Measurements from ENCODE around the gene CDKL1.

Gene CDKL1

GRCh38 chr14:50350975-50351374, 45.7 kb downstream of the CDKL1 start:
- POLR2A ChIA-PET: interaction anchor here (1.6 kb wide), 1 partner anchor 46 kb away, joined by 3 read pairs; the partner anchor contains the start of gene CDKL1
- H3K27ac ChIP-seq (ENCODE audit: extremely low read depth, low read depth, low read length): no peak overlapping the region
- H3K36me3 ChIP-seq (ENCODE audit: control insufficient read depth in 2 of 2, insufficient read depth in 1 of 2, low read length in 2 of 2): no peaks in the 10 kb centered on the region
- no peak overlapping the region for H3K4me3 ChIP-seq (ENCODE audit: low read depth, low read length)
- H3K4me1 ChIP-seq (ENCODE audit: control insufficient read depth, insufficient read depth, low read length): peaks cover 2% of the 10 kb centered on the region
- CTCF ChIA-PET: interaction anchor here (0.6 to 0.7 kb wide), 2 partner anchors 26 to 1061 kb away, joined by 4 read pairs; no protein-coding TSS in a partner anchor
- TF ChIP-seq GLIS1 (tag by site-specific recombination; IDR thresholded peaks at IDR 0.05): 0 out of 2 replicates have a peak, but pooled peaks have one; percentile 8
- TF ChIP-seq ZNF394 (tag by site-specific recombination; IDR thresholded peaks at IDR 0.05; ENCODE audit: borderline replicate concordance): no peak
- 0 out of 2 replicates have a peak, but pooled peaks have one; percentile 5 for TF ChIP-seq EGR2 (tag by site-specific recombination; IDR thresholded peaks at IDR 0.05; ENCODE audit: low read depth)
- no peak for TF ChIP-seq FEZF1 (tag by site-specific recombination; IDR thresholded peaks at IDR 0.05)
- H3K9me3 ChIP-seq (ENCODE audit: control insufficient read depth, insufficient read depth, low read depth, low read length): no peaks in the 10 kb centered on the region

GRCh38 chr14:50348933-50349332, 47.7 kb downstream of the CDKL1 start:
- ChIA-PET POLR2A (no interaction called here), CTCF (interaction anchor here (0.8 kb wide), 2 partner anchors 9 to 10 kb away, joined by 4 to 6 read pairs; no protein-coding TSS in a partner anchor)
- Histone ChIP-seq H3K4me1 (ENCODE audit: control insufficient read depth, insufficient read depth, low read length) (peaks cover 10% of the 10 kb centered on the region), H3K4me3 (ENCODE audit: low read depth, low read length) (no peak overlapping the region), H3K9me3 (ENCODE audit: control insufficient read depth, insufficient read depth, low read depth, low read length) (no peaks in the 10 kb centered on the region), H3K27ac (ENCODE audit: extremely low read depth, low read depth, low read length) (no peak overlapping the region), H3K36me3 (ENCODE audit: control insufficient read depth in 2 of 2, insufficient read depth in 1 of 2, low read length in 2 of 2) (no peaks in the 10 kb centered on the region)
- no peak for TF ChIP-seq PRDM1 (tag by site-specific recombination; IDR thresholded peaks at IDR 0.05)

- ChIA-PET CTCF (no interaction called here), POLR2A (no interaction called here)
- Histone ChIP-seq H3K36me3 (ENCODE audit: control insufficient read depth in 2 of 2, insufficient read depth in 1 of 2, low read length in 2 of 2) (no peaks in the 10 kb centered on the region), H3K9me3 (ENCODE audit: control insufficient read depth, insufficient read depth, low read depth, low read length) (no peaks in the 10 kb centered on the region), H3K4me1 (ENCODE audit: control insufficient read depth, insufficient read depth, low read length) (peaks cover 9% of the 10 kb centered on the region; the same call in 1 of the 2 replicates), H3K4me3 (ENCODE audit: low read depth, low read length) (no peak overlapping the region), H3K27ac (ENCODE audit: extremely low read depth, low read depth, low read length) (no peak overlapping the region)
- TF ChIP-seq FEZF1 (tag by site-specific recombination; IDR thresholded peaks at IDR 0.05) (no peak), ZNF266 (tag by site-specific recombination; IDR thresholded peaks at IDR 0.05; ENCODE audit: low read depth) (no peak), ZNF501 (tag by site-specific recombination; IDR thresholded peaks at IDR 0.05) (no peak), ZFP69B (tag by site-specific recombination; IDR thresholded peaks at IDR 0.05) (no peak), ZNF645 (tag by site-specific recombination; IDR thresholded peaks at IDR 0.05) (no peak), ZNF704 (tag by site-specific recombination; IDR thresholded peaks at IDR 0.05) (no peak), HIC1 (tag by site-specific recombination; IDR thresholded peaks at IDR 0.05) (no peak), ZNF610 (tag by site-specific recombination; IDR thresholded peaks at IDR 0.05; ENCODE audit: borderline replicate concordance) (no peak), ZNF26 (tag by site-specific recombination; IDR thresholded peaks at IDR 0.05) (no peak), ZNF510 (tag by site-specific recombination; IDR thresholded peaks at IDR 0.05; ENCODE audit: insufficient replicate concordance) (no peak), PRDM6 (tag by site-specific recombination; IDR thresholded peaks at IDR 0.05) (no peak), ZNF18 (tag by site-specific recombination; IDR thresholded peaks at IDR 0.05) (no peak), SP3 (tag by site-specific recombination; IDR thresholded peaks at IDR 0.05) (no peak), ZNF221 (tag by site-specific recombination; IDR thresholded peaks at IDR 0.05; ENCODE audit: borderline replicate concordance) (no peak), ZNF561 (tag by site-specific recombination; IDR thresholded peaks at IDR 0.05; ENCODE audit: borderline replicate concordance) (no peak), ZBTB7A (tag by site-specific recombination; IDR thresholded peaks at IDR 0.05; ENCODE audit: low read depth) (no peak)
Observed at GRCh38 chr14:50347521-50347920, 49.2 kb downstream of the CDKL1 start.

Data from HEK293 (cell line).